HG02763 (cell line): ENCODE data around the gene SGIP1.

Source experiments
- ATAC-seq: cut with Tn5 transposase; IDR thresholded peaks from one replicate; pipeline ENCODE4 v1.9.1; 2021; ENCODE audit warnings: mild to moderate bottlenecking, moderate library complexity; ENCODE audit not compliant: unreplicated experiment

Gene SGIP1

DNA sequence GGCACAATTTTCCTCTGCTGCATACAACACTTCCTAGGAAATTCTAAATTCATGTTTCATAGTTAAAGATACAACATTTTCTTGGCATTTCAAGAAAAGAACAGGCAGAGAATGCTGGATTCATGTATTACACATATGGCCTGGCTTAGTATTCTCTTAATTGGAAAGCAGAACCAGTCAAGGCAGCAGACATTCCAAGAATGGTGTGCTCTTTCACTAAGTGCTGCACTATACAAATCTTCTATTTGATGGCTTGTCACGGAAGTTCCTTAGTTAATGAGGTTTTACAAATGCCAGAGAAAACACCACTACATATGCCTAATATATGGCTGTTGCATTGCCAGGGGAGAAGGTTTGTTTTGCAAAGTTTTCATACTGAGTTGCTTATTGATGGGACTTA lies 137.5 kb downstream of the SGIP1 start:
- no peak for ATAC-seq

DNA sequence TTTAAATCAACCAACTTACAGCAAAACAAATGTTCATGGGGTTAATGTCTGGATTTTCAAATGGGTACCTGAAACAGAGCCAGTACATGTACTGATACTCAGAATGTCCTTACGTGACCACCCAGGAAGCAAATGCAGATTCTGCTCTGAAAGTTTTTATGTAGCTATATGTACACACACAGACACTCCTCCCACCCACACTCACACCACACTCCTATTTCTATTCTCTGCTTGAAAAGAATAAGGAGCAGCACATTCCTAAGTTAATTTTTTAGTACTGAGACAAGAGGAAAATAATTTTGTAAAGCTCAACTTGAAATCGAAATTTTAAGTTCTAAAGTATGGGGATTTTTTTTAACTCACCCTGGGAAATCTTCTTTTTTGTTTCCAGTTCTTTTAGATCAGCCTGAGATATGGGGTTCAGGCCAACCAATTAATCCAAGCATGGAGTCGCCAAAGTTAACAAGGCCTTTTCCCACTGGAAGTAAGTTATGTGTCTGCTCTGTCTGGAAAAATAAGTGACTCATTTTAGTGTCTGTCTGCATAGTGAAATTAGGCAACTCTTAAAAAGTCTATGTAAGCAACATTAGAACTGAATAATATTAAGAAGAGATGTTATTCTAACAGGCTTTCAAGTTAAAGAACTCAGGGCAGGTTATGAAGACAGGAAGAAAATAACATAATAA lies 142.8 kb downstream of the SGIP1 start:
- ATAC-seq: no peak

DNA sequence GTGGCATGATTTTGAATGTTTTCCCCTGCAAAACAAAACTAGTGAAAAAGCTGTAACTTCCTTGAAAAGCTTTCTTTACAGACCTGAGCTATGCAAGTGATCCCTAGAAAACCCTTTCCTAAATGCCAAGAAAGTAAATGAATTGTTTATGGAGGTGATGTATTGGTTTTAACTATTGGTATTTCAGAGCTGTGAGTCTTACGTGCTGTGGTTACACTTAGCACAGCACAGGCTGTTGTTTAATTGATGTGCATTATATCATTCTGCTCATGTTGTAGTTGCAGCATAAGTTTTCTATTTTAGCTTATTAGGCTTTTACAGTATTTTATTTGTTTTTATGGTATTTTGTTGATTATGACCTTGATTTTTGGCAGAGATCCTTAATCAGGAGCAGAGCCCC lies 144.2 kb downstream of the SGIP1 start:
- ATAC-seq: no peak

DNA sequence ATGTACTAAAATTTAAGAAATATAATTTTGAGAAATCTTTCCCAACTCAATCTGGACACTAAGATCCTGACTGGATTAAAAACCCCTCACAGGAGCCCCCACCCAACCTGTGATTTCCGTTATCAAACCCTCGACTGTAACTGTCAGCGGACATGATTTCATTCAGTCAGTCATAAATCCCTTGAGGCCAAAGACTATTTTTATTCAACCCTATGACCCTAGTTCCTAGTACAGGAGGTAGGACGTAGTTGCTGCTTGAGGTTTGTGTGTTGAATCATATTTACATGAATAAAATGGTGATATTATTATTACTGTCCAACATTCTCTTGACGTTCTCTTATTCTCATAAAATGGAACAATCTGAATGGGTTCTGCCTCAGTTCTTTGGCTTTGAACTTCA lies 145.2 kb downstream of the SGIP1 start:
- ATAC-seq: no peak

DNA sequence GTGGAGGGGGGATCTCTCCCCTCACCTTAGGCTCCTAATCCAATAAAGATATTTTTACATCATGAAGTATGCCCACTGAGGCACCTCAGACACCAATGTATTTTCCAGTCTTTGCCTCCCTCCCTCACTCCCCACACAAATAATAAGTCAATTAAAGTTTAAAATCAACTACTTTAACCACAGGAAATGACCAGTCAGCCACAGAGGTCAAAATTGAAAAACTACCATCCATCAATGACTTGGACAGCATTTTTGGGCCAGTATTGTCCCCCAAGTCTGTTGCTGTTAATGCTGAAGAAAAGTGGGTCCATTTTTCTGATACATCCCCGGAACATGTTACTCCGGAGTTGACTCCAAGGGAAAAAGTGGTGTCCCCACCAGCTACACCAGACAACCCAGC lies 147.7 kb downstream of the SGIP1 start:
- no peak for ATAC-seq

DNA sequence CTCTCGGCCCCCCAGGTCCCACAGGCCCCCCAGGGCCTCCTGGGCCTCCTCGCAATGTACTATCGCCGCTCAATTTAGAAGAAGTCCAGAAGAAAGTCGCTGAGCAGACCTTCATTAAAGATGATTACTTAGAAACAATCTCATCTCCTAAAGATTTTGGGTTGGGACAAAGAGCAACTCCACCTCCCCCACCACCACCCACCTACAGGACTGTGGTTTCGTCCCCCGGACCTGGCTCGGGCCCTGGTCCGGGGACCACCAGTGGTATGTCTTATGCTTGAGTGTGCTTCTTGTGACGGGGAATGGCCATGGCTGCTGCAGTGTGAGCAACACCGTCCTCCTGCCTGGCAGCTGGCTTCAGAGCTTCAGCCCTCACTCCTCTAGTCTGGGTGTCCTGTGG lies 148.2 kb downstream of the SGIP1 start:
- ATAC-seq: no peak

DNA sequence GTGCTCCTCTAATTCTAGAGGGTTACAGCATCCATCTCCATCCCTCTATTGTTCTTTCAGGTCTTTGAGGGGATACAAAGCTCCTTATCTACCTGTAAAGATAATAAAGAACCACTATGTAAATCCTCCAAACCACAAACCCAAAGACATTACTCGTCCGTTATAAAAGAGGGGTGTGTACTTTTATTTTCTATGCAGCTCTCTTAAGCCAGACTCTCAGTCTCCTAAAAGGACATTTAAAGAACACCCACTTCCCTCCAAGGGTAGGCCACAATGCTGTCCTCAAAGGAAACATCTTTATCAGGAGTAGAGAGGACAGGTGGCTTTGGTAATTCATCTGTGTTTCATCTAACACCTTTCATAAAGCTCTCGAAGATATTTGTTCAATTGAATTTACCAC lies 150.4 kb downstream of the SGIP1 start:
- ATAC-seq: no peak

DNA sequence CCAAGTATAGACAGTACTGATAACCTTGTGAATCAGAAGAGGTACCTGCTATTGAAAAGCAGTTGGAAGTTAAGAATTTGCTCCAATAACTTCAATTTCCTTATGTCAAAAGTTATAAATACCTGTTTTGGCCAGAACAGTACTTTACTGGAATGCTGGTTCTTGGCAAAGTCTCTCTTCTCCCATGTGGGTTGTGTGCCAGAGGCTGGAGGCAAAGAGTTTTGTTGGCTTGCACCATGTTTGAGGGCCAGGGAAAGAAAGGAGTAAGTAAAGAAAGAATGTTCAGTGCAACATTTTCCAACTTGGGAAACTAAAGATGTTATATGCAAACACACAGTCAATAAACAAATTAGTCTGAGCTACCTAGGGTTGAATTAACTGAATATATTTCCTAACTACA lies 151.3 kb downstream of the SGIP1 start:
- ATAC-seq: no peak

DNA sequence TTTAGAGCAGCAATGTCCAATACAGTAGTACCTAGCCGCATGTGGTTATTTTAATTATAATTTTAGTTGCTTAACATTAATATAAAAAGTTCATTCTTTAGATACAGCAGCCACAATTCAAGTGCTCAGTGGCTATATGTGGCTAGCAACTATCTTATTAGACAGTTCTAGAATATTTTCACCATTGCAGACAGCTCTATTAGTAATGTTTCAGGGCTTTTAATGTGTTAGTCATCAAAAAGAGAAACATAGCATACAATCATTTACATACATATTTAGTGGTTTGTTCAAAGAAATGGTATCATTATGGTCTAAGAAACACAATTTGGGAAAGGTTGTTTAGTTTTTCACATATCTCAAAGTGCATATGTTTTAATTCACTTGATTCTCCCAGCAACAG lies 151.7 kb downstream of the SGIP1 start:
- no peak for ATAC-seq

DNA sequence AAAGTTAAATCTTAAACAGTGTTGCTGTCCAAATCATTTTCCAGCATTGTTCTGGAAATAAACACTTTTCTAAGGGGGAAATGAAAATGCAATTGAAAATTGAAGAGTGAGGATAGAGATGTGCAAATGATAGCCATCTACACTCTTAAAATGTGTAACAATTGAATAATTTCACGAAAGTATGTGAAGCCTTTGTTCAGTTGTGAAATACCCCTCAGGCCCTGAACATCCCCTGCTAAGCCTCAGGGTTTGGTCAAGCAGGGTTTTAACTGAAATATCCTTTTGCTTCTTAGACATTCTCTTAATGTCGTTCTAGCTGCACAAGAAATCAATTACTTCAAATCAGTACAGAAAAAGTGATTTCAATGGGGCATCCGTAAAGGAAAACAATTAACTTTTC lies 152.5 kb downstream of the SGIP1 start:
- no peak for ATAC-seq

DNA sequence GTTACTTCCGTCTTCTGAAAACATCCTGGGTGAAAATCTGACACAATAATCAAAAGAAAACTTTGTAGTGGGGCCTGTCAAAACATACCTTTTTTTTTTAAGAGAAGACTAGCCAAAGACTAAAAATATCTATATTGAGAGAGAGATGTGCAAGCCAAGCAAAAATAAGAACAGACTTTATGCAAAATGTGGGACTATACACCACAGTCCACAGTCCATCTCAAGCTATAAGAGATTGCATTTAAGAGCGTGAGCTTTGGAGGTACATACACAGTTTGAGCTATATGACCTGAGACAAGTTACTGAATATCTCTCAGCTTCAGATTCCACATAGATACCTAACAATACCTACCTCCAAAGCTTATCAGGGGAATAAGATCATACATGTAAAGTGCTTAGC lies 153.4 kb downstream of the SGIP1 start:
- no peak for ATAC-seq

DNA sequence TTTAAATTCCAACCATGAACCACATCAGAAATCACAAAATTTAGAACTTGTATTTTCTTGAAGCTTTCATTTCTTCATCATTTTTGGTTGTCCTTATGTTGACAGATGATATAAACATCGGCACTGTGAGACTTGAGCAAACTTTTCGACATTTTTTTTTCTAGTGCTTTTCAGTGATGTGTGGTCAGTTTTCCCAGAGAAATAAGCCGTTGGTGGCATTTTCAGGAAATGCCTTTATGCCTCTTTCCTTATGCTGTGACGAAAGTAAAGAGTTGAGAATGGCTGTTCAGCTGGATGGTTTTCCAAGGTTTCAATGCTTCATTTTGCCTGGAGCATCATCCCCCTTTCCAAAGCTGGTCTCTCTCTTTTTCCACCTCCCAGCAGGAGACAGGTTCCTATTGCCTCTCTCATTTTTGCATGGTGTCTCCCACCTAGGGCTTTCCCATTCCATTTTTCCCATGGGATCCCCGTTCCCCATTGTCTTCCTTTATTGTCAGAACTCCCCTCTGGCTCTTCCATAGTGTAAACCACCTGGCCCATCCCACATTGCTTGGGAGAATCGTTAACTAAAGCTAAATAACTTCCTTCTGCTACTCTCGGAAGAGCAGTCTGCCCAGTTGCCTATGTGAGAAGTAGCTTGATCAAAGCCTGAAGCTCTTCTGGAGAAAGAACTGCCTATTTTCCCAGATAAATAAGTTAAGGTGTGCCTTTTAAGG lies 156.9 kb downstream of the SGIP1 start:
- no peak for ATAC-seq

DNA sequence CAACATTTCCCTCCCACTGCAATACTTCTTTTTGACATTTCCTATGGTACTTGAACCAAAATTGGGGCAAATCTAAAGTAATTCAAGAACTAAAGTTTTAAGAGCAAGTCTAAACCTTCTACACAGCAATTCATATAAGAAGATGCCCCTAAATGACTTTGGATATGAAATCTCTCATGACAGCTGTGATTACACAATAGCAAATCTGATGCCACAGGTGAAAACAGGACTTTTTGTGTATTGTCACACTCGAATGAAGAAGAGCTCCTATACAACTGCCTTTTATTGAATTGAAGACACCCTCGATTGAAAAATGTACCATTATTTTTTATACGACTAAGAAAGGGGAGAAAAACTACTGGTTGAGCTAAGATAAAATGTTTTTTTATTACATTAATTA lies 158.7 kb downstream of the SGIP1 start:
- ATAC-seq: no peak

DNA sequence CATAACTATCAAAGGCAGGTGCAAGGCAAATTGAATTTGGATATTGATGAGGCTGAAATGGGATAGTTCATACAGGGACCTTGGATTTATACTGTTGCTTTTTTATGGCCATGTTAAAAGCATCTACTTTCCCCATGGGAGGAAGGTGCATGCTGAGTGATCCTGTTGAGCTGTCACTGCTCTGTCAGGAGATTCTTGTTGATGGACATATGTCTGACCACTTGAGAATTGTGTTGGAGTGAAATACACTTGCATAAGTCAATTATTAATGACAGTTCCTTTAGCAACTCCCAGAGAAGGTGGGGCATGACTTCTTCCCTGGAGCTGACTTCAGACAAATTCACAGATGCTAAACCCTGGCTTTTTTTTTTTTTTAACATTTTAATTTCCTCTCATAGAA lies 159.9 kb downstream of the SGIP1 start:
- no peak for ATAC-seq

DNA sequence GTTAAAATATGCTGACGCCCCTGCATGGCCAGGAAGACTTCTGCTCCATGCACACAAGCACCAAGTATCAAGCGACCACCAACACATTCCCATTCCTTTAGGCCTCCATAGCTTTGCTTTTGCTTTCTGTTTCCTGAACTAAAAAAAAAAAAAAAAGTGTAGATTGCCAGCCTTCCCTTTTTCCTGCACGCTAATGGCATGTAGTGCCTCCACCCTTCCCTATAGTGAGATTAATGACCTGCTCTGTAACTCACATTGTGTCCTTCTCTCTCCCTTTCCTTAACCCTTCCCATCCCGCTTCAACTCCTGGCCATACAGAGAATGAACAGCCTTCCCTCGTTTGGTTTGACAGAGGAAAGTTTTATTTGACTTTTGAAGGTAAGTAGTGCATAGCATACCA lies 161.2 kb downstream of the SGIP1 start:
- no peak for ATAC-seq

DNA sequence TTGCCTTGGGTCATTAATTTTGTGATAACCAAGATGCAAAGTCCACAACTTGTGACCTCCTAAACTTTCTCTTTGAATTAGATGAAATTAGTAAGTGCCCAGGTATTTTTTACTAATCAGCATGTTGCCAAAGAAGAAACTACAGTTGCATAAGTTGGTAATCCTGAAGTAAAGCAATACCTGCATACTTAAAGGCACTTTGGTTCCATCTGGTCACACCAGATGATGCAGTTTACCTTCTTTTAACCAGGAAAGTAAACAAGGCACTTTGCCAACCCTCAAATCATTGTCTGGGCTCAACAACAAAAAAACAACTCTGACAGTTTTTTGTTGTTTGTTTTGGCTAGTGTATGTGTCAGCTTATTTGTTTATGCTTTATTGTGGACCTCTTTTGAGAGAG lies 162.8 kb downstream of the SGIP1 start:
- ATAC-seq: no peak

DNA sequence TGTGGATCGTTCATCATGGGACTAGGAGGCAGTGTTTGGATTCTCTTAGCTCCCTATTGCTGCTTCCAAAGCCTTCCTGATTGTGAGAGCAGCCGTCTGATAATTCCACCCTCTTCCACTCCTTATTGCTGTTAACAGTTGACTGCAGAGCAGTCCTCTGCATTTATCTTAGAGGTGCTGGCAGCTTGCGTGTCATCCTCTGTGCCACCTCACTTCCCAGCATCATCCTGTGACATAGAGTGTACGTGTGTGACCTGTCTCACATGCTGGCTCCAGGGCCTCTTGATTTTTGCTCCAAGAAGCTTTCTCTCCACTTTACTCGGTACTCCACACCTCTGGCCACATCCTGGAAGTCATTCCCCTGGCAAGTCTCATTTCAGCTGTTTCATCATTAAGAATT lies 165.3 kb downstream of the SGIP1 start:
- ATAC-seq: no peak

DNA sequence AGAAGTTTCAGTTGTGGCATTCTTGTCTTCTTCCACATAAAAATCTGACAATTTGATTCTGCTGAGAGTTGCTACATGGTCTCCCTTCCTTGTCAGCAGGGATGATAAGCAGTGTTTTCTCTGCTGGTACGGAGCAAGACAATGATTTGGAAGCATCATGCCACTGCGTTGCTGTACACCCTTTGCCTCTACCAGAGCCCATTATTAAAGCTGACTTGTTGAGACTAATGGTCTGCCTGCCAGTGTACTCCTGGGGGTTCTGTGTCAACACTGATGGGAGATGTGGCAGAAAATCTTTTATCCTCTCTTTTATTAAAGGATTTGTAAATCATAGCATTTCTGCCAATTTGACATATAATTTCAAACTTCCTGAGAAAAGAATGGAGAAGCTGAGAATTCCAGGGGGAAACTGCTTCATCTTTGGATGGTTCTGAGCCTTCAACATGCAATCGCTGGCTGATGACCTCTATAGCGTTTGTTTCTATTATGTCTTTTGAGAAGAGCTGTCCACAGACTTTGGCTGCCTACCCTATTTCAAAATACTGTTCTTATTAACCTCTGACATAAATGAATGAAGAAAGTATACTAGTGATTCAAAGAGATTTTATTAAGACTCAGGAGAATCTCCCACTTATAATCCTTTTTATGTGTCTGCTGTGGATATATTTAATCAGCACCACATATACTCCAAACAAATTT lies 170.4 kb downstream of the SGIP1 start:
- ATAC-seq: no peak

DNA sequence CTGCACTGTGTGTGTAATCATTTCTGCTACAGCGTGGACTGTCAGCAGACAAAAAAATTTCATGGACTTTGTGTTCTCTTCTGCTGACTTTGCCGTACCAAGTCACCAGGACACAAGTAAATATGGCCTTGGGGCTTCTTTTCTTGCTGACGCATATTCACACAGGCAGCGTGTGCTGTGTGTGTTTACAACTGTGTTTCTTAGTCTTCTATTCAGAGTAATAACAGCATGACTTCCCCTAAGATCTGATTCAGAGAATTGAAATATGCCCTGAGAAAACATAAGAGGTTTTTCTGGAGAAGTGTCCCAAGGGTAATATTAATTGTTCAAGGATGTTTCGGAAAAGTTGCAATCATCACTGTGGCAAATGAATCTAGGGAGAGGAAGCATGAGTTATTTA lies 171.2 kb downstream of the SGIP1 start:
- no peak for ATAC-seq

DNA sequence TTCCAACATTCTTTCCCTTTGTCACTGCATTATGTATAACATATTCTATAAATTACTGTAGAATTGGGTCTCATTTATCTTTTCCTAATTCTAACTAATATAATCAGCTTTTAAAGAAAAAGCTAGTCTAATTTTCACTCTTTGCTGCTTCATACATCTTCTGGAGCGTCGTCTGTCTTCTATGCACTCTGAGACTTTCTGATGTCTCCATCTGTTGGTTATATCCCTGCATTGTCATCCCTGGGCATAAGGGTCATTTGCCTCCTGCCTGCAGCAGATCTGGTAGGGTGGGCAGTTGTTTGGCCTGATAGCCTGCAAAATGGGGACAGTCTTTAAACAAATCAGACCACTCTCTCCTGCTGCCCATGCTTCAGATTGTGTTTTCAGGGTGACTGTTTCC lies 177.5 kb downstream of the SGIP1 start:
- ATAC-seq: no peak

DNA sequence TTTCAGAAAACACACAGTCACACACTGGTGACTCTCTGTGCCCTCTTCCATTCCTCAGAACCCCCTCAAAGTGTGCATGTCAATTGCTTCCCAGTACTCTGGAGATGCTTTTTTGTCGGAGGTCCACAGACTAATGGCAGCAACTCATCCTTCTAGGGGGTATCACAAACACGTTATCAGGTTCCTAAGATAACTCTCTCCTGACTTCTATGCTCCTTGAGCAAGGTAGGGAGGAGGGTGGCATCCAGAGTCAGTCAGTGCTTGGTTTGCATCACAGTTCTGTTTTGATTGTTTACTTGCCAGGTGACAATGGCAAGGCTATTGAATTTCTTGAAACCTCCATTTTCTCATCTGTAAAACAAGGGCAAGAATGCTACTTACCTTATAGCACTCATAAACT lies 178.9 kb downstream of the SGIP1 start:
- no peak for ATAC-seq

DNA sequence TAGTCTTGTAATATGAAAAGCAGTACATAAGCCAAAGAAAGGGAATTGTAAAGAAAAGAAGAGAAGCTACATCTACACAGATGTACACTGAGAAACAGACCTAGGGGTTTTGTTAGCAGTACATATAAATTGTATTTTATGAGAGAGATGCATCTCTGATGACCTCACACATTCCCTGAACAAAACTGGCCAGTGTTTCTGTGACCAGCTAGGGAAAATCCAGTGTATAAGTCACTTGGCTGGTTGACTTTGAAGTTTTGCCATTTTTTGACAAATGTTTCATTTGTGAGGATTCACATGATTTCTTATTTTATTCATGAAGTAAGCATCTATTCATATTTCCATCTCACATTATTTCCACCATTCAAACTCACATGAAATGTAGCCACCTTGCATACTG lies 190.0 kb downstream of the SGIP1 start:
- ATAC-seq: no peak
